HepG2 (cell line): ENCODE data around the gene INAFM2. TPM values are rescaled to one million over a fixed set of nuclear protein-coding genes. Genes with fewer than 3 reads are reported as not detected.

Source experiments
- ATAC-seq: fragments of 200-7000 bp; cut with Tn5 transposase; 3 replicates; pipeline ENCODE4 v1.9.1; 2020; ENCODE audit warnings: mild to moderate bottlenecking, moderate library complexity
- BruUV-seq: library from RNA; stranded (reverse); fragments of 400-500 nt; replicated peaks from 2 replicates; lab custom pipeline; 2021; lab: Mats Ljungman, UMichigan
- CTCF ChIA-PET: fragments of 300-600 bp; formaldehyde crosslinking; extraction: SDS; loops from one replicate; lab custom pipeline; 2021; ENCODE audit warnings: low total read pairs, inconsistent platforms, low intra/inter-chr PET ratio; lab: Yijun Ruan, JAX
- POLR2A ChIA-PET: fragments of 350-600 bp; sonication (Branson Sonifier 250); formaldehyde crosslinking; loops from one replicate; lab custom pipeline; 2020; ENCODE audit warnings: antibody characterized with exemption, inconsistent platforms; lab: Yijun Ruan, JAX
- DNase-seq: peaks from one replicate; pipeline ENCODE4 v3.0.0-alpha.2; 2015; ENCODE audit warnings: low spot score
- FAIRE-seq: peaks from 3 replicates; lab custom pipeline; 2011; peaks lifted over from hg19 to GRCh38; lab: Jason Lieb, UNC
- H2AFZ ChIP-seq: one replicate; pipeline ENCODE4 v1.6.1; 2011; ENCODE audit warnings: low read length, inconsistent platforms
- H3K27ac ChIP-seq: fragments of 300-600 bp; 3 replicates; pipeline ENCODE4 v1.8.0; 2011; ENCODE audit warnings: mixed run types, mild to moderate bottlenecking, mixed read lengths, low read length, inconsistent platforms; ENCODE audit not compliant: insufficient read depth; ENCODE audit errors: extremely low read length
- H3K27me3 ChIP-seq, 2 experiments: fragments of 200-600 bp in 1 of 2; 2 replicates in 1 of 2; 3 replicates in 1 of 2; pipeline versions ENCODE4 v1.6.0 to v1.8.0; 2011; ENCODE audit warnings: low read length in 2 of 2, mild to moderate bottlenecking in 2 of 2, moderate library complexity in 2 of 2, inconsistent platforms in 1 of 2; ENCODE audit not compliant: insufficient read depth in 2 of 2, control insufficient read depth in 1 of 2
- H3K36me3 ChIP-seq, 2 experiments: fragments of 200-600 bp in 1 of 2; replicated peaks in 1 of 2; 2 replicates in 1 of 2; 3 replicates in 1 of 2; pipeline versions ENCODE4 v1.5.1 to v1.8.0; 2011; ENCODE audit warnings: low read length in 2 of 2, inconsistent platforms in 1 of 2; ENCODE audit not compliant: insufficient read depth in 2 of 2, control insufficient read depth in 1 of 2
- H3K4me1 ChIP-seq: 2 replicates; pipeline ENCODE4 v1.5.1; 2012; ENCODE audit warnings: low read length, inconsistent platforms; ENCODE audit not compliant: insufficient read depth
- H3K4me2 ChIP-seq: 2 replicates; pipeline ENCODE4 v1.6.0; 2011; ENCODE audit warnings: low read depth, low read length, inconsistent platforms
- H3K4me3 ChIP-seq, 3 experiments: fragments of 200-600 bp in 1 of 3; sonication (generic), shearing (Covaris generic) in 1 of 3; replicated peaks in 1 of 3; 2 replicates each; pipeline ENCODE4 v1.5.1; 2011 to 2016; ENCODE audit warnings: low read length in 3 of 3, inconsistent platforms in 2 of 3, low read depth in 2 of 3, mild to moderate bottlenecking in 2 of 3, control low read depth in 1 of 3, mixed read lengths in 1 of 3; ENCODE audit not compliant: insufficient read depth in 1 of 3
- H3K79me2 ChIP-seq: one replicate; pipeline ENCODE4 v1.6.1; 2011; ENCODE audit warnings: low read length, inconsistent platforms; ENCODE audit not compliant: insufficient read depth
- H3K9ac ChIP-seq: 2 replicates; pipeline ENCODE4 v1.6.0; 2011; ENCODE audit warnings: mild to moderate bottlenecking, low read depth, low read length, inconsistent platforms; ENCODE audit not compliant: insufficient read depth
- H3K9me3 ChIP-seq: 2 replicates; pipeline ENCODE4 v1.5.1; 2012; ENCODE audit warnings: mild to moderate bottlenecking, low read length
- H4K20me1 ChIP-seq: 2 replicates; pipeline ENCODE4 v1.6.0; 2011; ENCODE audit warnings: inconsistent platforms, mild to moderate bottlenecking, low read length, moderate library complexity; ENCODE audit not compliant: insufficient read depth
- GMEB2 ChIP-seq: IDR thresholded peaks from 2 replicates; pipeline ENCODE4 v1.6.1; 2016; ENCODE audit warnings: missing biosample characterization, missing genetic modification reagents, low read depth
- MIXL1 ChIP-seq: IDR thresholded peaks from 2 replicates; pipeline ENCODE4 v1.6.1; 2016
- MNT ChIP-seq: fragments of 450-650 bp; IDR thresholded peaks from 2 replicates; pipeline ENCODE4 v1.6.1; 2016
- NKX3-1 ChIP-seq: sonication (generic); formaldehyde crosslinking; IDR thresholded peaks from 2 replicates; pipeline ENCODE4 v1.5.0; 2020; ENCODE audit warnings: missing genetic modification reagents
- RFX3 ChIP-seq: IDR thresholded peaks from 2 replicates; pipeline ENCODE4 v1.6.1; 2016; ENCODE audit warnings: missing biosample characterization, missing genetic modification reagents
- SP4 ChIP-seq: sonication (generic); formaldehyde crosslinking; IDR thresholded peaks from 2 replicates; pipeline ENCODE4 v1.8.1; 2023; ENCODE audit warnings: mild to moderate bottlenecking, missing genetic modification reagents
- ZNF256 ChIP-seq: sonication (generic); formaldehyde crosslinking; conservative IDR thresholded peaks from 2 replicates; pipeline ENCODE4 v1.4.0; 2020; ENCODE audit warnings: missing genetic modification reagents
- ZNF44 ChIP-seq: sonication (generic); formaldehyde crosslinking; IDR thresholded peaks from 2 replicates; pipeline ENCODE4 v1.5.1; 2020; ENCODE audit warnings: mild to moderate bottlenecking, missing genetic modification reagents
- ZNF451 ChIP-seq: sonication (generic); formaldehyde crosslinking; IDR thresholded peaks from 2 replicates; pipeline ENCODE4 v1.5.0; 2020; ENCODE audit warnings: mild to moderate bottlenecking, missing genetic modification reagents
- ZNF605 ChIP-seq: sonication (generic); formaldehyde crosslinking; IDR thresholded peaks from 2 replicates; pipeline ENCODE4 v1.8.0; 2022; ENCODE audit warnings: mild to moderate bottlenecking, missing genetic modification reagents
- ZNF615 ChIP-seq: sonication (generic); formaldehyde crosslinking; IDR thresholded peaks from 2 replicates; pipeline ENCODE4 v1.5.0; 2020; ENCODE audit warnings: mild to moderate bottlenecking, missing genetic modification reagents, borderline replicate concordance
- ZNF761 ChIP-seq: sonication (generic); formaldehyde crosslinking; conservative IDR thresholded peaks from 2 replicates; pipeline ENCODE4 v1.4.0; 2020; ENCODE audit warnings: mild to moderate bottlenecking, missing genetic modification reagents
- WGBS: methylation state at CpG from one replicate; pipeline ENCODE4 v1.1.6; 2017; ENCODE audit warnings: low lambda C conversion rate; 5-methylcytosine and 5-hydroxymethylcytosine counted together
- in situ Hi-C: cut with HindIII; loops from 2 replicates; pipeline ENCODE4 v1.10.0; 2017; ENCODE audit warnings: low pct_unique_long_range_greater_than_20kb; ENCODE audit not compliant: extremely low pct_ligation_motif_present
- intact Hi-C: fragments of 100-400 bp; cut with micrococcal nuclease; formaldehyde crosslinking; loops from one replicate; pipeline ENCODE4 v1.10.0; 2022; ENCODE audit not compliant: unreplicated experiment
- polyA plus RNA-seq, 8 experiments: library from polyadenylated mRNA; depleted of rRNA in 3 of 8; stranded (reverse) in 7 of 8; unstranded in 1 of 8; fragments of >200 nt; fragmentation: Illumina TruSeq in 4 of 8; extraction: Trizol in 4 of 8; gene quantifications; 2 replicates each; pipeline versions ENCODE4 v1.2.1 to v1.2.3, GENCODE V29; 2011 to 2016; ENCODE audit warnings: low read depth in 4 of 8, missing spikeins in 1 of 8, mixed read lengths in 1 of 8; ENCODE audit not compliant: insufficient read depth in 1 of 8
- total RNA-seq, 5 experiments: library from RNA; depleted of rRNA; stranded (reverse); fragments of >200 nt; fragmentation: Illumina TruSeq; extraction: Trizol; gene quantifications; 2 replicates each; pipeline ENCODE4 v1.2.3, GENCODE V29; 2016; ENCODE audit warnings: low read depth in 1 of 5
- TF ChIP-seq, protein P1 (sequence below): sonication (generic); formaldehyde crosslinking; IDR thresholded peaks from 2 replicates; pipeline ENCODE4 v1.4.0; 2020; ENCODE audit warnings: missing genetic modification reagents

INAFM2 gene
- total and polyA plus RNA-seq, 2 of the 13 experiments (the other 11 are each of a cell fraction or from before 2014, with no cell fraction given): 5.5 to 6.5 TPM

DNA sequence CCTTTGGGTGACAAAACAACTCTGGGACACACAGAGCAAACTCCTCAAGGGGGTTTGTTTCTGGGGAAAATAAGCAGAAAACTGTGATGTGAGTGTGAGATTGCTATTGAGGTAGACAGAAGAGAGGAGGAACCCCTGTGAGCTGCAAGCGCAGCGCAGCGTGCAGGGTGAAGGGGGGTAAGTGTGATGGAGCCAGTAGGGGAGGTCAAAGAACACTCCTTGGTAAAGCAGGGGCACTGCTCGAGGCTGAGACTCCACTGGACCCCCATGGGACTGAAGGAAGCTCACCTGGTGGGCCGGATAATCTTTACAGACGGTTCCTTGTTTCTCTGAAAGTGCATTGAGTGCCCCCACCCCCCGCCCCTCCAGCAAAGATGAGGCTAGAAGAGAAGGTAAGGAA, 7.5 kb downstream of the INAFM2 start (continued):
- TF ChIP-seq, protein P1, sequence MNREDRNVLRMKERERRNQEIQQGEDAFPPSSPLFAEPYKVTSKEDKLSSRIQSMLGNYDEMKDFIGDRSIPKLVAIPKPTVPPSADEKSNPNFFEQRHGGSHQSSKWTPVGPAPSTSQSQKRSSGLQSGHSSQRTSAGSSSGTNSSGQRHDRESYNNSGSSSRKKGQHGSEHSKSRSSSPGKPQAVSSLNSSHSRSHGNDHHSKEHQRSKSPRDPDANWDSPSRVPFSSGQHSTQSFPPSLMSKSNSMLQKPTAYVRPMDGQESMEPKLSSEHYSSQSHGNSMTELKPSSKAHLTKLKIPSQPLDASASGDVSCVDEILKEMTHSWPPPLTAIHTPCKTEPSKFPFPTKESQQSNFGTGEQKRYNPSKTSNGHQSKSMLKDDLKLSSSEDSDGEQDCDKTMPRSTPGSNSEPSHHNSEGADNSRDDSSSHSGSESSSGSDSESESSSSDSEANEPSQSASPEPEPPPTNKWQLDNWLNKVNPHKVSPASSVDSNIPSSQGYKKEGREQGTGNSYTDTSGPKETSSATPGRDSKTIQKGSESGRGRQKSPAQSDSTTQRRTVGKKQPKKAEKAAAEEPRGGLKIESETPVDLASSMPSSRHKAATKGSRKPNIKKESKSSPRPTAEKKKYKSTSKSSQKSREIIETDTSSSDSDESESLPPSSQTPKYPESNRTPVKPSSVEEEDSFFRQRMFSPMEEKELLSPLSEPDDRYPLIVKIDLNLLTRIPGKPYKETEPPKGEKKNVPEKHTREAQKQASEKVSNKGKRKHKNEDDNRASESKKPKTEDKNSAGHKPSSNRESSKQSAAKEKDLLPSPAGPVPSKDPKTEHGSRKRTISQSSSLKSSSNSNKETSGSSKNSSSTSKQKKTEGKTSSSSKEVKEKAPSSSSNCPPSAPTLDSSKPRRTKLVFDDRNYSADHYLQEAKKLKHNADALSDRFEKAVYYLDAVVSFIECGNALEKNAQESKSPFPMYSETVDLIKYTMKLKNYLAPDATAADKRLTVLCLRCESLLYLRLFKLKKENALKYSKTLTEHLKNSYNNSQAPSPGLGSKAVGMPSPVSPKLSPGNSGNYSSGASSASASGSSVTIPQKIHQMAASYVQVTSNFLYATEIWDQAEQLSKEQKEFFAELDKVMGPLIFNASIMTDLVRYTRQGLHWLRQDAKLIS: no peak
- TF ChIP-seq ZNF615 (CRISPR knock-in tag) (no peak), ZNF256 (CRISPR knock-in tag) (no peak)
- TF ChIP-seq, all 625 proteins: peak for 0

DNA sequence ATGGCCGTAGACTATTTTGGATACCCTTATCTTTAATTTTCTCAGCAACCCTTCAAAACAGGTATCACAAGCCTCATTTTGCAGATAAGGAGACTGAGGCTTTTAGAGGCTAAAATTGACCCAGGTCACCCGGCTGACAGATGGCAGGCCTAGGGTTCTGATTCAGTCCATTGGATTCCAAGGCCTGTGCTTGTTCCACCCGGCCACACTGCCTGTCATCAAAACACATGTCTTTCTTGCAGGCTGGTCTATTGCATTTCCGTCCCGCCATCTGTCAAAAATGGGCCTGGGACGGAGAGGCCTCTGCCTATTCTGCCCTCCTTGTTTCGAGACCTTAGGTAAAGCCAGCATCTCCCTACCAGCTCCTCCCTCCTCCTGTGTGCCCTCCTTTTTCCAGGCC, 8.1 kb downstream of the INAFM2 start:
- ChIA-PET CTCF (no interaction called here), POLR2A (interaction anchor here (1.4 to 1.8 kb wide), 2 partner anchors 8 kb away, joined by 3 to 5 read pairs; partner anchors contain the start of genes CCDC9B and INAFM2)
- Histone ChIP-seq H3K9ac (no peak overlapping the region), H2AFZ (no peak overlapping the region), H4K20me1 (no peaks in the 10 kb centered on the region), H3K36me3 (no peaks in the 10 kb centered on the region), H3K27me3 (no peaks in the 10 kb centered on the region), H3K4me3 (no peak overlapping the region), H3K4me1 (peaks cover 19% of the 10 kb centered on the region), H3K4me2 (no peak overlapping the region), H3K27ac (no peak overlapping the region), H3K79me2 (no peaks in the 10 kb centered on the region), H3K9me3 (no peaks in the 10 kb centered on the region)
- ATAC-seq (no peak), FAIRE-seq (no peak), DNase-seq (no peak)
- WGBS: 81% methylated on average over 5 of the region's 7 CpGs
- intact Hi-C loops (no loop called here), in situ Hi-C loops (no loop called here)
- TF ChIP-seq NKX3-1 (no peak), ZNF44 (no peak), MNT (no peak), ZNF761 (CRISPR knock-in tag) (no peak), ZNF451 (CRISPR knock-in tag) (no peak), RFX3 (CRISPR knock-in tag) (no peak), ZNF605 (no peak), GMEB2 (CRISPR knock-in tag) (no peak), MIXL1 (CRISPR knock-in tag) (no peak), SP4 (CRISPR knock-in tag) (no peak)
- BruUV-seq: no TSS peak
